Measurements from ENCODE around the gene COL8A1.

Gene COL8A1

DNA sequence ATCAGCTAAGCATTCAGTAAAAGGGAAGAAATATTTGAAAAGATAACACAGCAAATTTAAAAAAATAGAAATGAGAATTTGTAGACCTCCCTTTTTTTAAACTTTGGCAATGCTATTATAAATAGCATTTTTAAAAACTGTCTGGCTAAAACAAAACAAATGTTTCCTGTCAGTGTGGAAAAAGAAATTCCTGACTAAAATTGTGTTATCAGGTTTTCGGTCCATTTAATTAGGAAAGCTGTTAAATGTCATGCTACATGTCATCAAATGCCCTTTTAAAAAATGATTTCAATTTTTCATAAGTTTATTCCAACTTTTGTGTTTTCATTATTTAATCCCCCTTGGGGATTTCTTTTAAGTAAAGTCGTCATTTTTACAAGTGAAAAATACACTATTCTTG, 29.6 kb downstream of the COL8A1 start (continued):
- no peak for TF ChIP-seq ZNF565 (CRISPR knock-in tag; conservative IDR thresholded peaks at IDR 0.05; ENCODE audit: low read depth)
- TF ChIP-seq TCF4 (CRISPR knock-in tag; IDR thresholded peaks at IDR 0.05; ENCODE audit: borderline replicate concordance), result no peak
- TF ChIP-seq, protein P1, sequence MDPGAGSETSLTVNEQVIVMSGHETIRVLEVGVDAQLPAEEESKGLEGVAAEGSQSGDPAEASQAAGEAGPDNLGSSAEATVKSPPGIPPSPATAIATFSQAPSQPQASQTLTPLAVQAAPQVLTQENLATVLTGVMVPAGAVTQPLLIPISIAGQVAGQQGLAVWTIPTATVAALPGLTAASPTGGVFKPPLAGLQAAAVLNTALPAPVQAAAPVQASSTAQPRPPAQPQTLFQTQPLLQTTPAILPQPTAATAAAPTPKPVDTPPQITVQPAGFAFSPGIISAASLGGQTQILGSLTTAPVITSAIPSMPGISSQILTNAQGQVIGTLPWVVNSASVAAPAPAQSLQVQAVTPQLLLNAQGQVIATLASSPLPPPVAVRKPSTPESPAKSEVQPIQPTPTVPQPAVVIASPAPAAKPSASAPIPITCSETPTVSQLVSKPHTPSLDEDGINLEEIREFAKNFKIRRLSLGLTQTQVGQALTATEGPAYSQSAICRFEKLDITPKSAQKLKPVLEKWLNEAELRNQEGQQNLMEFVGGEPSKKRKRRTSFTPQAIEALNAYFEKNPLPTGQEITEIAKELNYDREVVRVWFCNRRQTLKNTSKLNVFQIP (CRISPR knock-in tag; IDR thresholded peaks at IDR 0.05; ENCODE audit: borderline replicate concordance, low read depth), result no peak
- TF ChIP-seq ZFP30 (CRISPR knock-in tag; IDR thresholded peaks at IDR 0.05), result no peak
- TF ChIP-seq ZNF70 (CRISPR knock-in tag; IDR thresholded peaks at IDR 0.05), result no peak

DNA sequence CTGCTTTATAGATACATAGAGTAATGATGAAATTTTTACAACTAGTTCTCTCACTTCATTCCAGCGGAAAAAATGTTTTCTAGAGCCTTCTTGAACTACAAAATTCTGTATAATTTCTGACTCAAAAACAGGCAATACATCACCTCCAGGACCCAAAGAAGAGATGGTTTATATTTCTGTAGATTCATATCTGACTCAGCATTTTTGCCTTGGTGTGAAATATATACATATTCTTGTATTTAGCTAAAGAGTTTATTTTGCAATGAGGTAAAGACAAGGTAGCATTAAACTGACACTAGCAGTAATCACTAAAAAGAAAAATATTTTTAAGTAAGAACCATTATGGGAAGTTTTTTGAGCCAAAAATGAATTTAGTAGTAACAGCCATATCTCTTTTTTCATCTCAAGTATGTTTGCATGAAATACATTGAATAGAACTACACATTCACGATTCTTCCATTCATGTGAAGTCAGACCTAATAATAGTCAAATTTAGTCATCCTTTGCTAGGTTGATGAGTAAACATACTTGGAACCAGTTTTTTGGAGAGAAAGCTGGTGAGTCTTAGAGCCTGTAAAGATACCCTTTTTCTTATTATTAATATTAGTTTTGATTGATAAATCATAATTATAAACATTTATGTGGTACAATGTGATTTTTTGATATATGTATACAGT, 31.6 kb downstream of the COL8A1 start:
- ATAC-seq, result no peak
- TF ChIP-seq CSDC2 (CRISPR knock-in tag; IDR thresholded peaks at IDR 0.05), result no peak
- no peak for TF ChIP-seq ZNF565 (CRISPR knock-in tag; conservative IDR thresholded peaks at IDR 0.05; ENCODE audit: low read depth)
- TF ChIP-seq ESRRG (CRISPR knock-in tag; IDR thresholded peaks at IDR 0.05), result no peak
- no peak for TF ChIP-seq ISL1 (CRISPR knock-in tag; IDR thresholded peaks at IDR 0.05)
- TF ChIP-seq RARB (CRISPR knock-in tag; IDR thresholded peaks at IDR 0.05), result no peak

DNA sequence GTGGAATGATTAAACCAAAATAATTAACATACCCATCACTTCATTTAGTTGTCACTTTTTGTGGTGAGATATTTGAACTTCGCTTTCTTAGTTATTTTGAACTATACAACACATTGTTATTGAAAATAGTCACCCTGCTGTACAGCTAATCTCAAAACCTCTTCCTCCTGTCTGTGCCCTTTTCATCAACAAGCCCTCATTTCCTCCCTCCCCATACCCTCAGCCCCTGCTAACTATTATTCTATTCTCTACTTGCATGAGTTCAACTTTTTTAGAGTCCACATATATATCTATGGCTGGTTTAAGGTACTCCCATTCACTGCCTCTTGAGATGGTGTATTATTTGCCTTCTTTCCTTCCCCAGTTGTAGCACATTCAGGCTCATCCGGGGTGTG, 32.2 kb downstream of the COL8A1 start:
- no peak for ATAC-seq
- TF ChIP-seq ZFP3 (CRISPR knock-in tag; IDR thresholded peaks at IDR 0.05), result no peak
- TF ChIP-seq, protein P2, sequence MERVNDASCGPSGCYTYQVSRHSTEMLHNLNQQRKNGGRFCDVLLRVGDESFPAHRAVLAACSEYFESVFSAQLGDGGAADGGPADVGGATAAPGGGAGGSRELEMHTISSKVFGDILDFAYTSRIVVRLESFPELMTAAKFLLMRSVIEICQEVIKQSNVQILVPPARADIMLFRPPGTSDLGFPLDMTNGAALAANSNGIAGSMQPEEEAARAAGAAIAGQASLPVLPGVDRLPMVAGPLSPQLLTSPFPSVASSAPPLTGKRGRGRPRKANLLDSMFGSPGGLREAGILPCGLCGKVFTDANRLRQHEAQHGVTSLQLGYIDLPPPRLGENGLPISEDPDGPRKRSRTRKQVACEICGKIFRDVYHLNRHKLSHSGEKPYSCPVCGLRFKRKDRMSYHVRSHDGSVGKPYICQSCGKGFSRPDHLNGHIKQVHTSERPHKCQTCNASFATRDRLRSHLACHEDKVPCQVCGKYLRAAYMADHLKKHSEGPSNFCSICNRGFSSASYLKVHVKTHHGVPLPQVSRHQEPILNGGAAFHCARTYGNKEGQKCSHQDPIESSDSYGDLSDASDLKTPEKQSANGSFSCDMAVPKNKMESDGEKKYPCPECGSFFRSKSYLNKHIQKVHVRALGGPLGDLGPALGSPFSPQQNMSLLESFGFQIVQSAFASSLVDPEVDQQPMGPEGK (CRISPR knock-in tag; IDR thresholded peaks at IDR 0.05; ENCODE audit: borderline replicate concordance), result no peak
- TF ChIP-seq BACH2 (CRISPR knock-in tag; IDR thresholded peaks at IDR 0.05; ENCODE audit: borderline replicate concordance), result no peak
- TF ChIP-seq ARNTL (CRISPR knock-in tag; IDR thresholded peaks at IDR 0.05; ENCODE audit: borderline replicate concordance, low read depth), result no peak
- TF ChIP-seq, protein P1 (CRISPR knock-in tag; IDR thresholded peaks at IDR 0.05; ENCODE audit: borderline replicate concordance, low read depth), result no peak
- TF ChIP-seq RARB (CRISPR knock-in tag; IDR thresholded peaks at IDR 0.05), result no peak
- TF ChIP-seq ISL1 (CRISPR knock-in tag; IDR thresholded peaks at IDR 0.05), result no peak
- no peak for TF ChIP-seq PPARA (CRISPR knock-in tag; IDR thresholded peaks at IDR 0.05; ENCODE audit: borderline replicate concordance)
- no peak for TF ChIP-seq ZNF70 (CRISPR knock-in tag; IDR thresholded peaks at IDR 0.05)
- TF ChIP-seq, protein P3, sequence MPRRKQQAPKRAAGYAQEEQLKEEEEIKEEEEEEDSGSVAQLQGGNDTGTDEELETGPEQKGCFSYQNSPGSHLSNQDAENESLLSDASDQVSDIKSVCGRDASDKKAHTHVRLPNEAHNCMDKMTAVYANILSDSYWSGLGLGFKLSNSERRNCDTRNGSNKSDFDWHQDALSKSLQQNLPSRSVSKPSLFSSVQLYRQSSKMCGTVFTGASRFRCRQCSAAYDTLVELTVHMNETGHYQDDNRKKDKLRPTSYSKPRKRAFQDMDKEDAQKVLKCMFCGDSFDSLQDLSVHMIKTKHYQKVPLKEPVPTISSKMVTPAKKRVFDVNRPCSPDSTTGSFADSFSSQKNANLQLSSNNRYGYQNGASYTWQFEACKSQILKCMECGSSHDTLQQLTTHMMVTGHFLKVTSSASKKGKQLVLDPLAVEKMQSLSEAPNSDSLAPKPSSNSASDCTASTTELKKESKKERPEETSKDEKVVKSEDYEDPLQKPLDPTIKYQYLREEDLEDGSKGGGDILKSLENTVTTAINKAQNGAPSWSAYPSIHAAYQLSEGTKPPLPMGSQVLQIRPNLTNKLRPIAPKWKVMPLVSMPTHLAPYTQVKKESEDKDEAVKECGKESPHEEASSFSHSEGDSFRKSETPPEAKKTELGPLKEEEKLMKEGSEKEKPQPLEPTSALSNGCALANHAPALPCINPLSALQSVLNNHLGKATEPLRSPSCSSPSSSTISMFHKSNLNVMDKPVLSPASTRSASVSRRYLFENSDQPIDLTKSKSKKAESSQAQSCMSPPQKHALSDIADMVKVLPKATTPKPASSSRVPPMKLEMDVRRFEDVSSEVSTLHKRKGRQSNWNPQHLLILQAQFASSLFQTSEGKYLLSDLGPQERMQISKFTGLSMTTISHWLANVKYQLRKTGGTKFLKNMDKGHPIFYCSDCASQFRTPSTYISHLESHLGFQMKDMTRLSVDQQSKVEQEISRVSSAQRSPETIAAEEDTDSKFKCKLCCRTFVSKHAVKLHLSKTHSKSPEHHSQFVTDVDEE (CRISPR knock-in tag; IDR thresholded peaks at IDR 0.05), result no peak

DNA sequence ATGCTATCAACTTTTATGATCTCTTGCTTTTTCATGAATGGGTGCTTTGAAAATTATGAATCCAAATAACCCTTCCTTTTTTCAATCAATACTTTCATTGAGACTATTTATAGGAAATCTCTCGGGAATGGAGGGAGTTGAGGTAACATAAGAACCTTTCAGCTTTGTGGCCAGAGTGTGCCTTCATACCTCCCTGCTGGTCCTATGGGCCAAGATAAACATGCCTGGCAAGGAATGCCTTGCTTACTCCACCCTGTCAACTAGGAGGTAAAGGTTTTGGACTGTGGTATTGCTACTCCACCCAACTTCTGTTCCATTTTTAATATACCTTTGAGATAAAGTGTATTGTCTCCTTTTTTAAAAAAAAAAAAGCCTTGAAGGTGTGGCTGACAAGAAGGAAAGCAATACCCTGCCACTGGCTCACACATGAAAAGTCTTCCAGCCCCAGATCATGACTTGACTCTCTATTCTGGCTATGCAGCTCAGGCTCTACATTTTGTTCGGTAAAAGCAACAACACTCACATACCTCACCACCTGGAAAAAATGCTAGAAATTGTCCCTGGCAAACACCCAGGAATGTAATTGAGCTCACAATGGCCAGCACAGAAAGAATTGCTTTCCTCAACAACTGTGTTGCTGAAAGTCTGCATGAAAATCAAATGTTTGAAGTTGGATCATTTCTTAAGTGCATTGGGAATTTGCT, 35.8 kb downstream of the COL8A1 start:
- ATAC-seq, result no peak
- TF ChIP-seq ESRRG (CRISPR knock-in tag; IDR thresholded peaks at IDR 0.05) (no peak), ZFP30 (CRISPR knock-in tag; IDR thresholded peaks at IDR 0.05) (no peak), OSR1 (CRISPR knock-in tag; IDR thresholded peaks at IDR 0.05) (no peak), ZNF565 (CRISPR knock-in tag; conservative IDR thresholded peaks at IDR 0.05; ENCODE audit: low read depth) (no peak), TCF4 (CRISPR knock-in tag; IDR thresholded peaks at IDR 0.05; ENCODE audit: borderline replicate concordance) (no peak), ISL1 (CRISPR knock-in tag; IDR thresholded peaks at IDR 0.05) (no peak), CSDC2 (CRISPR knock-in tag; IDR thresholded peaks at IDR 0.05) (no peak), RARB (CRISPR knock-in tag; IDR thresholded peaks at IDR 0.05) (no peak), ZNF70 (CRISPR knock-in tag; IDR thresholded peaks at IDR 0.05) (no peak), ZC3H10 (CRISPR knock-in tag; IDR thresholded peaks at IDR 0.05) (no peak), GLIS3 (CRISPR knock-in tag; IDR thresholded peaks at IDR 0.05) (no peak), BACH2 (CRISPR knock-in tag; IDR thresholded peaks at IDR 0.05; ENCODE audit: borderline replicate concordance) (no peak), ARNTL (CRISPR knock-in tag; IDR thresholded peaks at IDR 0.05; ENCODE audit: borderline replicate concordance, low read depth) (no peak), TOX (CRISPR knock-in tag; IDR thresholded peaks at IDR 0.05; ENCODE audit: borderline replicate concordance) (no peak)
- TF ChIP-seq, protein P2 (CRISPR knock-in tag; IDR thresholded peaks at IDR 0.05; ENCODE audit: borderline replicate concordance), result no peak
- TF ChIP-seq, protein P4, sequence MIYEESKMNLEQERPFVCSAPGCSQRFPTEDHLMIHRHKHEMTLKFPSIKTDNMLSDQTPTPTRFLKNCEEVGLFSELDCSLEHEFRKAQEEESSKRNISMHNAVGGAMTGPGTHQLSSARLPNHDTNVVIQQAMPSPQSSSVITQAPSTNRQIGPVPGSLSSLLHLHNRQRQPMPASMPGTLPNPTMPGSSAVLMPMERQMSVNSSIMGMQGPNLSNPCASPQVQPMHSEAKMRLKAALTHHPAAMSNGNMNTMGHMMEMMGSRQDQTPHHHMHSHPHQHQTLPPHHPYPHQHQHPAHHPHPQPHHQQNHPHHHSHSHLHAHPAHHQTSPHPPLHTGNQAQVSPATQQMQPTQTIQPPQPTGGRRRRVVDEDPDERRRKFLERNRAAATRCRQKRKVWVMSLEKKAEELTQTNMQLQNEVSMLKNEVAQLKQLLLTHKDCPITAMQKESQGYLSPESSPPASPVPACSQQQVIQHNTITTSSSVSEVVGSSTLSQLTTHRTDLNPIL (CRISPR knock-in tag; IDR thresholded peaks at IDR 0.05; ENCODE audit: low read depth), result no peak

All from SK-N-SH treated with all-trans-retinoic acid at 6 μM for 48 hours (cell line).